GM19467 (cell line): ENCODE results near the gene ZNF618.

ENCODE experiments used
- ATAC-seq: cut with Tn5 transposase; IDR thresholded peaks from one replicate; pipeline ENCODE4 v1.9.1; 2021; ENCODE audit warnings: mild to moderate bottlenecking, moderate library complexity; ENCODE audit not compliant: unreplicated experiment

ZNF618 gene

DNA sequence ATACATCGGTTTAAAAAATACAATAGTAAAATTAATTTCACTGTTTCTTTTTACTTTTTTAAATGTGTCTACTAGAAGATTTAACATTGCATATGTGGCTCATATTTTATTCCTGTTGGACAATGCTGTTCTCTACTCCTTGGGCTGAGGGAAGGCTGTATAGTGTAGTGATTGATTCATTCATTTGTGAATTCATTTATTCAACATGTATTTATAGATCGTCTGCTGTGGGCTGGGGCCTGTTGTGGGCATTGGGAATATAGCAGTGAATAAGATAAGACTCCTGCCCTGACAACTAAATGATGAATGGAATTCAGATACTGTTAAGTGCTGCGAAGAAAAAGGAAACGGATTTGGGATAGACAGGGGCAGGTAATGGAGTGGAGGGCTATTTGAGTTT, 55.7 kb downstream of the ZNF618 start:
- ATAC-seq, result no peak

GRCh38 chr9:113932906-113933584, 56.9 kb downstream of the ZNF618 start:
- no peak for ATAC-seq

DNA sequence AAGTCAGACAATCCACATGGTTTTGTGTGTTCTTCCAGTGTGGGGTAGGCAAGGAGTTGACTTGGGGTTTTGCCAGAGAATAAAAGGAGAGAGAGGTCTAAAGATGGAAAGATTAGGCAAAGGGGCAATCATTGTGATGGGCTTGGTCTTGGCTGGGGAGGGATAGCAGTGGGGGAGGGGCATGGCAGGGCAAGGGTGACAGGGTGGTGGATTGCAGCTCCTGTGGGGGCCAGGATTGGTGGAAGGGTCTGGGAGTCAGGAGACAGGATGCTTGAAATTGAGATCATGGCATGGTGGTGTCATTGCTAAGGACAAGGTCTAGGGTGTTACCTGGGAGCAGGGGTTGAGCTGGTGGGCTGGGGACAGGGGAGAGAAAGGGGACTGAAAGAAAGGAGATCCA, 57.6 kb downstream of the ZNF618 start:
- ATAC-seq, result no peak

- no peak for ATAC-seq
Observed at GRCh38 chr9:113934167-113934828, 58.2 kb downstream of the ZNF618 start.

- ATAC-seq, result no peak
Observed at GRCh38 chr9:113934829-113935676, 58.9 kb downstream of the ZNF618 start.

DNA sequence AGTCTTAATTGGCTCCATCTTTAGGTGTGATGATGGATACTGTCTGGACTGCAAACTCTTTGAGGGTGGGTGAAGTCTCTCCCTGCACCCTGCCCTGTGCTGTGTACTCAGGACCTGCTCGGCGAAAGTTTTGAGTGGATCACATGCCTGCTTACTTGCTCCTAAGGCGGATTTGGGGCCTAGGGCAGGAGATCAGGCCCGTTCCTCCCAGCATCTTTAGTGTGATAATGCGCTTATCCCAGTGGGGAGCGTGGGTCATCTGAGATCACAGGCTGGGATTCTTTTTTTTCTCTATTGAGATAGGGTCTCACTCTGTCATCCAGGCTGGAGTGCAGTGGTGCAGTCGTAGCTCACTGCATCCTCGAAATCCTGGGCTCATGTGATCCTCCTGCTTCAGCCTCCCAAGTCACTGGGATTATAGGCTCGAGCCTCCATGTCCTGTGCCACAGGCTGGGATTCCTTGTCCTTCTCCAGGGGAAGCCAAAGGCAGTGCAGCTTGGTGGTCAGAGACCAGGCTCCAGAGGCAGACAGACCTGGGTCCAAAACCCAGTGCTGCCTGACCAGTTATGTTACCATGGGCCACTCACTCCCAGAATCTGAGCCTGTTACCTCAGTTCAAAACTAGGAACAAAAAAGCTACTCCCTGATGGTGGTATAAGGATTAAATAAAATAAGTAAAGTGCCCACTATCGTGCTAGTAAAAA, 59.7 kb downstream of the ZNF618 start:
- no peak for ATAC-seq

GRCh38 chr9:113940077-113940476, 64.0 kb downstream of the ZNF618 start:
- ATAC-seq, result no peak

DNA sequence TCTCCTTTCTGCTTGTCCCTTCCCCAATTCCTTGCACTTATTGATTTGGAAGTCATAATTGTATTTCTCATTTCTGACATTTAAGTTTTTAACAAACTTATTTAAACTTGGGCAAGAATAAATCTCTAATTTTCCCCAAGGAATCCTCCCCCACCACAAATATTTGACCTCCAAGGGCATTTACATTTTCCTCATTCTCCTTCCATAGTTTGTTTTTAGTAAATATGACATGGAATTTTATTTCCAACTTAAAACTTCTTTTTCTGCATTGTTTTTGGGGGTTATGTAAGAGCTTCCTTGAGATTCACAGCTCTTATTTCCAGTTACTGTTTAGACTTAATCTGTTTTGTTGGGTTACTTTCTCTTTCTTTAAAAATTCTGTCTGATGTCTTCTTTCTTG, 64.9 kb downstream of the ZNF618 start:
- no peak for ATAC-seq

DNA sequence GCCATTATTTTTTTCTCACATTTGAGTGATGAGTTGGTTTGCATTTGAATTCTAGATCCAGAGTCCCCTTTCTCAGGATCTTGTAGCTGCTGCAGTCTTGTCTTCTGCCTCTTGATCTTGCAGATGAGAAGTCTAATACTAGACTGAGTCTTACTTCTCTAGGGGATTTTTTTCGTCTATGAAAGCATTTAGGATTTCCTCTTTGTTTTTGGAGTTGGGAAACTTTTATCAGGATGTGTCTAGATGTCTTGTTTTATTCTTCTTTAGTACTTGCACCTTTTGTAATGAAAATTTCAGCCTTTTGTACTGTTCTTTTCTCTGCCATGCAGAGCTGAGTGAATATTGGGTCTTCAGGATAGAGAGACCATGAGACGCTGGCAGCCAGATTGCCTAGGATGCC, 65.4 kb downstream of the ZNF618 start:
- no peak for ATAC-seq

GRCh38 chr9:113943112-113944009, 67.3 kb downstream of the ZNF618 start:
- ATAC-seq, result no peak

- no peak for ATAC-seq
Observed at GRCh38 chr9:113945784-113946183, 69.7 kb downstream of the ZNF618 start.

DNA sequence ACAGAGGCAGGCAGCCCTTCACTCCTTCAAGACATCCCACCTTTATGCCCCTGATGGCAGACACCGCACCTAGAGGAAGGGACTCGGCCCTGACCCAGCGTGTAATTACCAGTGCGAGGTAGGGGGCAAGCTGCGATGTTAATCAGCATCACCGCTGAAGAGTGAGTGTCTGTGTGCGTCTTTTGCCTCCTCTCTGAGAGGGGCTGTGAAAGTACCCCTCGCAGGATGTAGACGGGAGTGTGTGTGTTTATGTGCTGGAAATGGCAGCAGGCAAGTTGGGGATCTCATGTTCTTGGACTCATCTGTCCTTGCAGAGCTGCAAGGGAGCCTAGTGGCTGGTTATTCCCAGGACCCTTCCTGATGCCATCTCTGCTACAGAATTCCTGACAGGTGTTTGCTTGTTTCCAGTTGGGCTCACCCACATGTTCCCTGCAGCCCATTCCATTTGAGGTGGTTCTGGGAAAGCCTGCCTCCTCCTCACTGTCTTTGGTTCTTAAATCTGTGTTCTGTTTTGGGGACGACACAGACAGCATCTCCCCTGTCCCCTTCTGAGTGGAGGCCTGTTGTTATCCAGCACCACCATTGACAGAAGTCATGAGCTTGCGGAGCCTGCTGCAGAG, 70.5 kb downstream of the ZNF618 start:
- ATAC-seq, result no peak

DNA sequence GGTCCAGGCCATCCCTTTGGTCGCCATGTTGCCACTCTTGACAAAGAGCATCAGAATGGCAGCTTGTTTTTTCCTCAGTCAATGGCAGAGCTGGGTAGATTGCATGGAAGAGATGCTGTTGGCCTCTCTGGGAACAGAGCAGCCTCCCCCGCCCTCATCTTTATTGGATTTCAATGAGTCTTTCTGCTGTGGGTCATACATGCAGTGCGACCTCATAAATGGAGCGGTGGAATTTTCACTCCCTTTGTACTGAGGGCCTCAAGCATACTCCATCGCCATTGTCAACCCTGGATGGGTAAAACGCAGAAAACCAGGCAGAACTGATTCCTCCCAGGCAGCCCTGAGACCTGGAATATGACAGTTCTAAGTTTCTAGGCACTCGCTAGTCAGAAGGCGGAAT, 71.8 kb downstream of the ZNF618 start:
- ATAC-seq, result no peak

- no peak for ATAC-seq
Observed at GRCh38 chr9:113948891-113949570, 72.9 kb downstream of the ZNF618 start.

GRCh38 chr9:113949571-113950078, 73.5 kb downstream of the ZNF618 start:
- ATAC-seq, result no peak

DNA sequence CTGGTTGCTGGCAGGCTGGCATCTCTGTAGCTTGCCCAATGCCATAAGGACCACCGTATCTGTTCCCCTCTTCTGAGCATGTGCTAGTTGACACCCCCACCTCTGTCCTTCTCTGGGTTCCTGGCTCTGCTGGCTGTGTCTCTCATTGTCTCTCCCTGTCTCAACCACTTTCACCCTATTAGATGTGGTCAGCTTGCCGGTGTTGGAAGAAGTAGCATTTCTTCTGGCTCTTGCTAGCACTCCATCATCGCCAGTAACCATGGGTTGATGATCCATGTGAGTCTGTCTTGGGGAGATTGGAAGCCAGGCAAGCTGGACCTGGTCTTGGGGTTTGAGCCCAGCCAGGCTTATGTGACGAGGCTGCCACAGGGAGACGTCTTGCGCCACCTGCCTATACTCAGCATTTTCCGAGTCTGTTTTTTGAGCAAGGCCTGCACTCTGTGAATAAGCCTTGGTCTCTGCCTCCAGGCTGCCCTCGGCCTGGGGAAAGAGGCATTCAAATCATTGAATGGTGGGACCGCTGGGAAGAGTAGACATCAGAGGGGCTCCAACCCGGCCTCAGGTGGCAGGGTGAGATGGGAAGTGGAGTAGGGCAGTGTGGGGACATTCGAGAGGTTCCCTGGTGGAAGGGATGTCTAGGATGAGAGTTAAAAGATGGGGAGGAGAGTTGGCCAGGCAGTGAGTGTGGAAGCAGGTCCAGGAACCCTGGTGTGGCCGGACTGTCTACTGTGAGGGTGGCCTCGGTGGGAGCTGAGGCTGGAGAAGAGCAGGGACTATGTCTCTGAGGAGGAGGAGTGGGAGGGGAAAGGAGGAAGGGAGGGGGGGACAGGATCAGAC, 74.3 kb downstream of the ZNF618 start:
- no peak for ATAC-seq

GRCh38 chr9:113951032-113951372, 74.9 kb downstream of the ZNF618 start:
- ATAC-seq, result no peak

GRCh38 chr9:113952676-113953075, 76.6 kb downstream of the ZNF618 start:
- no peak for ATAC-seq
